ENCODE measurements around the gene THPO.
"Not testable (repeated sequence)": the region's sequence is repeated elsewhere in the genome, so short reads cannot be mapped to it uniquely, and the experiment has no call there.

The THPO gene

DNA sequence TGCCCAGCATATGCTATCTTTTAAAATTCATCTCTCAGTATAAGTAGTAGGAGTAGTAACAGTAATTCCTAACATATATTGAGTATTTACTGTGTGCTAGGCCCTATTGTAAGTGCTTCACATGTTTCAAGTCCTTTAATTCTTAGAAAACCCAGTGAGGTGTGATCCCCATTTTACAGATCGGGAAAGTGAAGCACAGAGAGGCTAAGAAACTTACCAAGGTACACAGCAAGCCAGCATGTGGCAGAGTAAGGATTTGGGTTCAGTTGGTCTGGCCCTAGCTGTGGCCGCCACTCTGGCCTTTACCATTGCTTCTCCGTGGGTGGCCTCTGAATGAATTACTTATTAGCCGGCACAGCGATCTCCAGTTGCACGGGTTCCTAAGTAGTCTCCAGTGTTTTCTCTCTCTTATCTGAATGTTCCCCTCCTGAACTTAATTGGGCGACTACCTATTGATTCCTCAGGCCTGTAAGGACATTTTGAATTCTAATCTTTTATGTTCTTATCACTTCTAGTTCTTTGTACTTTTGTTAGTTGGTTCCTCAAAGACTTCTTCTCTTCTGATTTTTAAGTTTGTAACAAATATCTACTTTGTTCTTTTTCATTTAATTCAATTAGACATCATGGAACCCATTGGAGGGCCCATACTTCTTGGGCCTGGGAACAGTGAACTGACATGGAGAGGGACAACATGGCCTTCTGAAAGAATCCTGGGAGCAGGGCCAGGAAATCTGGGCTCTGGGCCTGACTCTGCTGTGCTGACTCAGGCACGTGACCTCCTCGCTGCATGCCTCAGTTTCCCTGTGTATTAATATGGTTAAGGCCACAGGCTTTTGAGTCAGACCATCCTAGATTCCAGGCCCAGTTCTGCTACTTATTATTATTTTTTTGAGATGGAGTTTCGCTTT is 28.2 kb downstream of the THPO start:
- DNase-seq (ENCODE audit: low read depth in 2 of 2), result no peak

DNA sequence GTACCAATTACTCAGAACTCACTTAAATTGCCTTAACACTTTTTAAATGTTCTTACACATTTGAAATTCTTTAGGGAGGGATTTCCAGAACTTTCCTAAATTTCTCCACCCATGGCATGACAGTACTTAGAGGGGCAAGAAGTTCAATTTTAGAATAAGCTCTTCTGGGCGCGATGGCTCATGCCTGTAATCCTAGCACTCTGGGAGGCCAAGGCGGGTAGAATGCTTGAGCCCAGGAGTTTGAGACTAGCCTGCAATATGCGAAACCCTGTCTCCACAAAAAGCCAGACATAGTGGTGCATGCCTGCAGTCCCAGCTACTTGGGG is 30.0 kb downstream of the THPO start:
- no peak for DNase-seq (ENCODE audit: low read depth in 2 of 2)

DNA sequence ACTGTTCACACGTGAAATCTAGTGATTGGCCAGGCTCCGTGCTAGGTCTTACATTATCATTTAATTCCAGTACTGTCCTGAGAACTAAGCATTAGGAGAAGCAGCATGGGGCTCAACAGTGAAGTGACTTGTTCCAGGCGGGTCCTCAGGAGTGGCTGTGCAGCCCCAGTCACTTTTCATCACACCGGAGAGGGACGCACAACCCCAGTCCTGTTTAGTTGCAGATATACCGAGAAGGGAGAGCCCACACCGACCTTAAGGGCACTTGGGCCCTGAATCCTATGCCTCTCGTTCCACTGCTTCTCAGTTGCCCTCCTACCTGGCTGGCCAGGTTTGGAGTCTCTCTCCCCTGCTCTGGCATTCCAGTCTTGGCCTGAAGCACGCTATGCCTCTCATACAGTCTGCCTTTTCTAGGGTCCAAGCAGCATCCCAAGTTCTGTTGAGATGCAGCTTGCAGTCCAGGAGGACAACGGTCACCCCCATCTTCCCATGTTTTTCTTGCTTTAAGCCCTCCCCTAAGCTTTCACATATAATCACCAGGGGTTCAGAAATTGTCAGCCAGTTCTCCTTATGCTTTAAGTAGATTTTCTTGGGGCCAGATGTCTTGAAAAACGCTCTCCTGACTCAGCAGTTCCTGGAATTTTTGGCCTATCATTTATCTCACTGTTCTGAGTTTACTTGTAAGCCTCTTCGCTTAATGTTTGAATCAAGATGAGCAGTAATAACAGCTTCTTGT is 30.5 kb downstream of the THPO start:
- DNase-seq (ENCODE audit: low read depth in 2 of 2), result no peak

DNA sequence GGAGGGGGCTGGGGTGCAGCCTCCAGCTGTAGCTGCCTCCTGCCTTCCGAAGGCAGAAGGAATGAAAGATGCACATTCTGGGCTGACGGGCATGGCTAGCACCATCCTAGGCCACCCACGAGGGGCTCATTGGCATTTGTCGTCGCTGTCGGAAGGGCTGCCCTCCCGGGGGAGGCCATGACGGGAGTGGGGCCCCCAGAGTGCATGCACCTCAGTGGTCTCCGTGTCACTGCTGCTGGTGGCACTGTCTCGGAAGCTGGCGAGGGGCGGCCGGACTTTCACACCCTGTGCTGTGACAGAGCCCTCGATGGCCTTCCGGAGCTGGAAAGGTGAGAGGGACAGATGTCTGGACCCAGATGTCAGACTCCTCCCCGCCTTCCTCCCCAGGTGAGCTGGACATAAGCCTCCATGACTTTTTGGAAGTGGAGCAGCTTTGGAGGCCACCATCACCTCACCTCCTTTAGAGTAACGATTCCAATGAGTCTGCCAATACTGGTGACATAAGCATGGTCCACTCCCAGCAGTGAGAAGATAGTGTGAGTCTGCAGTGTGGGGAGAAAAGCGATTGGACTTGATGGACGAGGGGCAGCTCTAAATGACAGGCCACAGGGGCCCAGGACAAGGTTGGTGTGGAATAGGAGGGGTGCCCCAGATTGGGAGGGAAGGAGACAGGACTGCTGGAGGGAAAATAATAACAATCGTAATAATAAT is 31.4 kb downstream of the THPO start:
- DNase-seq (ENCODE audit: low read depth in 2 of 2), result no peak

DNA sequence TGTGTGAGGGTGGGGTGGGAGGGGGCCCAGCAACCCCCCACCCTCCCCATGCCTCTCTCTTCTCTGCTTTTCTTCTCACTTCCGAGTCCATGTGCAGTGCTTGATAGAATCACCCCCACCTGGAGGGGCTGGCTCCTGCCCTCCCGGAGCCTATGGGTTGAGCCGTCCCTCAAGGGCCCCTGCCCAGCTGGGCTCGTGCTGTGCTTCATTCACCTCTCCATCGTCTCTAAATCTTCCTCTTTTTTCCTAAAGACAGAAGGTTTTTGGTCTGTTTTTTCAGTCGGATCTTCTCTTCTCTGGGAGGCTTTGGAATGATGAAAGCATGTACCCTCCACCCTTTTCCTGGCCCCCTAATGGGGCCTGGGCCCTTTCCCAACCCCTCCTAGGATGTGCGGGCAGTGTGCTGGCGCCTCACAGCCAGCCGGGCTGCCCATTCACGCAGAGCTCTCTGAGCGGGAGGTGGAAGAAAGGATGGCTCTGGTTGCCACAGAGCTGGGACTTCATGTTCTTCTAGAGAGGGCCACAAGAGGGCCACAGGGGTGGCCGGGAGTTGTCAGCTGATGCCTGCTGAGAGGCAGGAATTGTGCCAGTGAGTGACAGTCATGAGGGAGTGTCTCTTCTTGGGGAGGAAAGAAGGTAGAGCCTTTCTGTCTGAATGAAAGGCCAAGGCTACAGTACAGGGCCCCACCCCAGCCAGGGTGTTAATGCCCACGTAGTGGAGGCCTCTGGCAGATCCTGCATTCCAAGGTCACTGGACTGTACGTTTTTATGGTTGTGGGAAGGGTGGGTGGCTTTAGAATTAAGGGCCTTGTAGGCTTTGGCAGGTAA is 32.5 kb downstream of the THPO start:
- DNase-seq (ENCODE audit: low read depth in 2 of 2), result no peak

DNA sequence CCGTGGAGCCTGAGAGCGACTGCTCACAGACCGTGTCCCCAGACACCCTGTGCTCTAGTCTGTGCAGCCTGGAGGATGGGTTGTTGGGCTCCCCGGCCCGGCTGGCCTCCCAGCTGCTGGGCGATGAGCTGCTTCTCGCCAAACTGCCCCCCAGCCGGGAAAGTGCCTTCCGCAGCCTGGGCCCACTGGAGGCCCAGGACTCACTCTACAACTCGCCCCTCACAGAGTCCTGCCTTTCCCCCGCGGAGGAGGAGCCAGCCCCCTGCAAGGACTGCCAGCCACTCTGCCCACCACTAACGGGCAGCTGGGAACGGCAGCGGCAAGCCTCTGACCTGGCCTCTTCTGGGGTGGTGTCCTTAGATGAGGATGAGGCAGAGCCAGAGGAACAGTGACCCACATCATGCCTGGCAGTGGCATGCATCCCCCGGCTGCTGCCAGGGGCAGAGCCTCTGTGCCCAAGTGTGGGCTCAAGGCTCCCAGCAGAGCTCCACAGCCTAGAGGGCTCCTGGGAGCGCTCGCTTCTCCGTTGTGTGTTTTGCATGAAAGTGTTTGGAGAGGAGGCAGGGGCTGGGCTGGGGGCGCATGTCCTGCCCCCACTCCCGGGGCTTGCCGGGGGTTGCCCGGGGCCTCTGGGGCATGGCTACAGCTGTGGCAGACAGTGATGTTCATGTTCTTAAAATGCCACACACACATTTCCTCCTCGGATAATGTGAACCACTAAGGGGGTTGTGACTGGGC is 33.3 kb downstream of the THPO start:
- DNase-seq (ENCODE audit: low read depth in 2 of 2), result no peak

DNA sequence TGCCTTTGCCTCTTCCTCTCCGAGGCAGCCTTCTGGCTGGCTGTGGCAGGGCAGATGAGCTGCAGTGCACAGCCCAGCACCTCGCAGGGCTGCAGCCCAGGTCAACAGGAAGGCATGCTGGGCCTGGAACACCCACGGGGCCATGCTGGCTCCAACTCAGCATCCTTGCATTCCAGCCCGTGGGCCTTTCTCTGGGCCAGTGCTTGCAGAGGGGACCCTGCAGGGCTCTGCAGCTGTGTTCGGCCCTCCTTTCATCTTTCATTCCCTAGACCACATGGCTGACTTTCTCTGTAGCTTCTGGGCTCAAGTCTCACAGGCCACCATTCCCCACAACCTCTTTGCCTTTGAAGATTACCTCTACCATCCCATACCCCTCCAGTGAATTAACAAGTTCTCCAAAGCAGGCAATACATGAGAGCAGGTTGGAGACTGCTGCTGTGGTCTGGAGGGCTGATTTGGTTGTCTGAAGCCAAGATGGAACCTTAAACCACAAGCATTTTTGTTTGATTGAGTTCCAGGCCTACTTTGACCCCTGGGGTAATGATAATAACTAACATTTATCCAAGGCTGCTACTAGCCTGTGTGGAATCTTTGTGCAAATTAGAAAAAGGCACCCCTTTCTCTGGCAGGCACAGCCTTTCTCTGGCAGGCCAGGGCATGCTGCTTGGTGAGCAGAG is 34.7 kb downstream of the THPO start:
- no peak for DNase-seq (ENCODE audit: low read depth in 2 of 2)

DNA sequence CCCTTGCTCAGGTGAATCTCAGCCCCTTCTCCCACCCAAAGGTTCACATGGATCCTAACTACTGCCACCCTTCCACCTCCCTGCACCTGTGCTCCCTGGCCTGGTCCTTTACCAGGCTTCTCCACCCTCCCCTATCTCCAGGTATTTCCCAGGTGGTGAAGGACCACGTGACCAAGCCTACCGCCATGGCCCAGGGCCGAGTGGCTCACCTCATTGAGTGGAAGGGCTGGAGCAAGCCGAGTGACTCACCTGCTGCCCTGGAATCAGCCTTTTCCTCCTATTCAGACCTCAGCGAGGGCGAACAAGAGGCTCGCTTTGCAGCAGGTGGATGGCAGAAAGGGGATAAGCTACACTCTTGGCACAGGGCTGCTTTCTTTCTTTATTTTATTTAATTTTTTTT is 36.1 kb downstream of the THPO start:
- DNase-seq (ENCODE audit: low read depth in 2 of 2), result no peak

DNA sequence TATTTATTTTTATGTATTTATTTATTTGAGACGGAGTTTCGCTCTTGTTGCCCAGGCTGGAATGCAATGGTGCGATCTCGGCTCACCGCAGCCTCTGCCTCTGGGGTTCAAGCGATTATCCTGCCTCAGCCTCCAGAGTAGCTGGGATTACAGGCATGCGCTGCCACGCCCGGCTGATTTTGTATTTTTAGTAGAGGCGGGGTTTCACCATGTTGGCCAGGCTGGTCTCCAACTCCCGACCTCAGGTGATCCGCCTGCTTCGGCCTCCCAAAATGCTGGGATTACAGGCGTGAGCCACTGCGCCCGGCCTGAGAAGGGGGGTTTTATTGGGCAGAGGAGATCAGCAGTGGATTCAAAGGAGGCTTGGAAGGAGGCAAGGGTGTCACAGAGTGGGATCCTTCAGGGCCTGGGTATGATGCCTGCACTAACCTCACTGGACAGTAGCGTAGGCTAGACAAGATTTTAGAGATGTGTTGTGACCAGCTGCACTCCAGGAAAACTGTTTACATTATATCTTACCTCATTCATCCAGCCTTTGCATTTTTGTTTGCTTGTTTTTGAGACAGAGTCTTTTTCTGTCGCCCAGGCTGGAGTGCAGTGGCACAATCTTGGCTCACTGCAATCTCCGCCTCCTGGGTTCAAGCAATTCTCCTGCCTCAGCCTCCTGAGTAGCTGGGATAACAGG is 38.4 kb downstream of the THPO start:
- DNase-seq (ENCODE audit: low read depth in 2 of 2), result not testable (repeated sequence)

DNA sequence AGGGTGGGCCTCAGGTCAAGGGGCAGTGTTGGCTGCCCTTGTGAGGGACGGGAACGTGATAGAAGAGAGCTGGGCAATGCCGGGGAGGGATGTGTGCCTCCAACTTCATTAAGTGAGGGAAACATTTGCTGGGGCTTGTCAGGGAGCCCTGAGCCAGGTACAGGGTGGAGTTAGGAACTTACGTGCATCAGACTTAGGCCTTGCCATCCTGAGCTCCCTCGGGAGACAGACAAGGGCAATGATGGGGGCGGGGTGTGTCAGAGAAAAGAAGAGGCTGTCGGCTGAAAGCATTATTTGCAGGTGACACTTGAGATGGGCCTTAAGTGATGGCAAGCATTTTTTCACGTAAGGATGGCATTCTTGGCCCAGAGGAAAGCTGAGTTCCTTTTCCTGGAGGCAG is 39.0 kb downstream of the THPO start:
- DNase-seq (ENCODE audit: low read depth in 2 of 2), result no peak

DNA sequence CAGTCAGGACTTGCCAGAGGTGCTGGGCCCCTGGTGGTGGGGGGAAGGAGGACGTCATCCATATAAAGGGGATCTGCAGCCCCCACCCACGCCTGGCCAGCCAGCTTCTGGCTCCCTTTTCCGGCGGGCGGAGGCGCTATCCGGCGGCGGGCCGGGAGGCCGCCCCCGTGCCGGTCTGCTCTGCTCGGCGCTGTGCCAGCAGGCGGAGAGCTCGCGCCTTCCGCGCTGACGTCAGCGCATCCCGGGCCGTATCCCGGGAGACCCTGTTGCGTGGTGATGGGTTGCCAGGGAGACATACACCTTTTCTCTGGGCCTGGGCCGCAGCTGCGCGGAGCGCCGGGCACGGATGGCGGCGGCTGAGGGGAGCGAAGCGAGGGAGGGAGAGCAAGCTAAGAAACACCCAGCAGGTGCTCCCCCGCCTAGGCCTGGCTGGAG is 39.5 kb downstream of the THPO start:
- no peak for DNase-seq (ENCODE audit: low read depth in 2 of 2)

DNA sequence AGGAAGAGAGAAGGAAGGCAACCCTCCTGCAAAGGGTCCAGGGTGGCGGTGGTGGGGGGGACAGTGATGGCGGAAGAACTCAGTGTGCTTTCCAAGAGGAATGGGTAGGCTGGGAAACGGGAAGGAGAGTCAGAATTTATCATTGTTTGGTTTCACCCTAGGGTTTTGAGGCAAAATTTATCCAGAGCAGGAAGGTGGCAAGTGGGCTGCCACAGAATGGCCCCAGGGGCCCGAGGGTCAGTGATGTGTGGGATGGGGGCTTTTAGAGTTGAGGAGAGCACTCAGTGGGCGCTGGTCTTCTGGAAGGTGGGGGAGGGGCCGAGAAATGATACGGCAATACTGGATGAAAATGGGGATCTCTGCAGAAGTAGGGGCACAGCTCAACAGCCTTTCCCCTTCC is 40.0 kb downstream of the THPO start:
- DNase-seq (ENCODE audit: low read depth in 2 of 2), result no peak

DNA sequence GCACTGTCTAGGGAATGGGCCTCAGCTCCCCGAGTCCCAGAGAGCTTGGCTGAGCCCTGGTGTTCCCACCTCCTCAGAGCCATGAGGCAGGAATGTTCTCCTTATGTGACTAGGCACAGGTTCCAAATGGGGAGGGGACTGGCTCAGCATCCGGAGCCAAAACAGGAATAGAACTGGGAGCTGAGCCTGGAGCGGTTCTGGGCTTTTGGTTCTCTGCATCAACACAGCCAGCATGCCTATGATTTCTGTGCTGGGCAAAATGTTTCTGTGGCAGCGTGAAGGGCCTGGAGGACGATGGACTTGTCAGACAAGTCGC is 40.6 kb downstream of the THPO start, which contains the start of gene FAM131A:
FAM131A (plus strand) TSS at position 202 of the 316 bp plus-strand sequence; CDS start at position 233, 31 bp downstream.
- DNase-seq (ENCODE audit: low read depth in 2 of 2), result no peak

DNA sequence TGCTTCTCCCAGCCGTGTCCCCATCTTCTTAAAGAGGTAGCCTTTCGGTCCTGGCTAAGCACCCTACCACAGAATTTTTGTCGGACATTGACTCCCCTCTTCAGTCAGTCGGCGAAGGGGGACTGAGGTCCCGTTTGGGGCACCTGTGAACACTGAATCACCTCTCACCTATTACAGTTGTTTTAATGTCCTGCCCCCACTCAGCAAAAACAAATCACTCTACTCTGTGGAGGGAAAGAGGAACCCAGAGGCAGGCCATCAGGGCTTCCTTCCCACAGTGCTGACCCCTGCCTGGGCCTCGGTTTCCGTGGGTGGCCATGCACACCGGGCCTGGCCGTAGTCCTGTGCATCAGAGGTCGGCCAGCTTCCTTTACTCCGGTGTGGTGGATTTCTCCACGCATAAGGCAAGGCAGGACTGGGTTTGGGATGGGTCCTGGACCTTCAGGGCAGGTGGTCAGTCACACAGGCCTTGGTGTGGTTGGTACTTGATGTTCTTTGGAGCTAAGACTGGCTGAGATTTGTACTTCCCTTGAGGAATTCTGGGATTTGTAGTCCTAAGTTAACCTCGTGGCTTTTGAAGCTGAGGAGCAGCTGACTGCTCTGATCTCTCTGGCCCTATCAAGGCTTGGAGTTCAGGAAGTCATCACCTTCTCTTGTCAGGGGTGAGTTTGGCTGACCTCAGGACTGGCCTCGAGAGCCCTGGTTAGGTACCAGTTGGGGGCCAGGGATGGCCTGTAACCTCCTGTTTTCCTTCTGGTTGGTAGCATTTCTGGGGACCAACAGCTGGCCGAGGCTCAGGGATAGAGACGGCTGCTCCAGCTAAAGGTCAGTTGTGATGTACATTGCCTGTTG is 41.2 kb downstream of the THPO start:
- no peak for DNase-seq (ENCODE audit: low read depth in 2 of 2)

DNA sequence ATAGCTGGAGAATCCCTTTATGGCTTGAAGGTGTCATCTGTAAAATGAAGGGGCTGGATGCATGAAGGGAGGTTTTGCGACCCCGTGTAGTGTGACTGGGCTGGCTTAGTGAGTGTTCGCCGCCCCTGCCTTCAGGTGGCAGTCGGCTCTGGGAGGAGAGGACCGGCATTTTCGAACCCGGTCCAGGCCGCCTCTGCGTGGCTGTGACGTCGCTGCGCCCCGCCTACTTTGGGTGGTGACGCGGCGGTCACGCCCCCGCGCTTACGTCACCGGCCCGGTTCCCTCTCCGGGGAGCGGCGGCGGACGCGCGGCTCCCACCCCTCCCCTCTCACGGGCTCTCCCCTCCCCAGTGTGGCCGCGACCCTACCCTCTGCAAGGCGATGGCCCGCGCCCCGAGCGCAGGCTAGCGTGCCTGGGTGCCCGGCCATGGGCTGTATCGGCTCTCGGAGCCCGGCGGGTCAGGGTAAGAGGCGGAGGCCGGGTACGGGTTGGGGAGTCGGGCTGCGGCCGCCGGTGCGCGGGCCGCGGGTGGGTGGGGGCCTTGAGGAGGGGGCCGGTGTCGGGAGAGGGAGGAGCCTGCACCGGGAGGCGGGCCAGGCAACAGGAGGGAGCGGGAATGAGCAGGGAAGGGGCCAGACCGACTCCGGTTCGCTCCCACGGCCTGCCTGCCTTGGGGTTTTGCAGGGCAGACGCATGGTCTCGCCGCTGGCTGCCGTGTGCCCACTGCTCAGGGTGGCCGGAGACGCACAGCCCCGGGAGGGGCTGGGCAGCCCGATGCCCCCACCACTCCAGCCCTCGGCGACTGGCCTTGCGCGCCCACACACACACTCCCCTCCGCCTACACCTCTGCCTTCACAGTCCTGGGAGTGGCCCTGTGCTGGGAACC is 42.1 kb downstream of the THPO start:
- DNase-seq (ENCODE audit: low read depth in 2 of 2), result peak; percentile 87 to 90

DNA sequence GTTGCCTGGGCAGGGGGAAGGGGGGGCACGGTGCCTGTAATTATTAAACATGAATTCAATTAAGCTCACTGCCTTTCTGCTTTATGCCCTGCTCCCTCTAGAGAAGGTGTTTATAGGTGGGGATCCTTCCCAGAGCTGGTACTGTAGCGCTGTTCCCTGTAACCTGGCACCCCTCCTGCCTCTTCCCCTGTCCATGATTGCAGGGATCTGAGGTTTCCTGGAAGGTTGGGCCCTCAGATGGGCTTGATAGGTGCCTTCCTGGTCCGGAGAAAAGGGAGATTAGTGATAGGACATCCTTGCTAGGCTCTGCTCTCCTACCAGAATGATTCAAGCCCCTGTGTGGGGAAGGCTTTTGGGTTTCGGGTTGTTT is 42.7 kb downstream of the THPO start:
- DNase-seq (ENCODE audit: low read depth in 2 of 2), result no peak

DNA sequence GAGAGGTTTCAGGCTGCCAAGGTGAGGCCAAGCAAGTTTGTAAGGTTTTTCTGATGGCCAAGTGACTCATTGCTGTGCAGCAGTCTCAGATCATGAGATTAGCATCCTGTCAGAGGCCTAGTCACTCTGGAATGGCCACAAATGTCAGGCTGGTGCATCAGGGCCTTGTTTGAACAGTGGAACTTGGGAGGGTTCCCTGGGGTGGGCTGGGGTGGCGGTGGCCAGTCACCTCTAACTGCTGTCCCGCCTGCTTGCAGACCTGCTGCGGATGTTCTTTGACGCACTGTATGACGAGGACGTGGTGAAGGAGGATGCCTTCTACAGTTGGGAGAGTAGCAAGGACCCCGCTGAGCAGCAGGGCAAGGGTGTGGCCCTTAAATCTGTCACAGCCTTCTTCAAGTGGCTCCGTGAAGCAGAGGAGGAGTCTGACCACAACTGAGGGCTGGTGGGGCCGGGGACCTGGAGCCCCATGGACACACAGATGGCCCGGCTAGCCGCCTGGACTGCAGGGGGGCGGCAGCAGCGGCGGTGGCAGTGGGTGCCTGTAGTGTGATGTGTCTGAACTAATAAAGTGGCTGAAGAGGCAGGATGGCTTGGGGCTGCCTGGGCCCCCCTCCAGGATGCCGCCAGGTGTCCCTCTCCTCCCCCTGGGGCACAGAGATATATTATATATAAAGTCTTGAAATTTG is 43.4 kb downstream of the THPO start:
- peak in 1 of 2 donors; percentile 15 for DNase-seq (ENCODE audit: low read depth in 2 of 2)

All from stimulated activated CD4-positive, alpha-beta T cell treated with anti-CD3 and anti-CD28 coated beads, Interleukin-1b, Interleukin-23, amount 100 ng/mL, for 4 hours (primary cell).